ENCODE results near the gene PDE11A. TPM values are rescaled to one million over a fixed set of nuclear protein-coding genes. Genes with fewer than 3 reads are reported as not detected.

Gene PDE11A
- total RNA-seq, 4 donors from 2014 or later = 0.11 to 1.2 (median 0.26) TPM

DNA sequence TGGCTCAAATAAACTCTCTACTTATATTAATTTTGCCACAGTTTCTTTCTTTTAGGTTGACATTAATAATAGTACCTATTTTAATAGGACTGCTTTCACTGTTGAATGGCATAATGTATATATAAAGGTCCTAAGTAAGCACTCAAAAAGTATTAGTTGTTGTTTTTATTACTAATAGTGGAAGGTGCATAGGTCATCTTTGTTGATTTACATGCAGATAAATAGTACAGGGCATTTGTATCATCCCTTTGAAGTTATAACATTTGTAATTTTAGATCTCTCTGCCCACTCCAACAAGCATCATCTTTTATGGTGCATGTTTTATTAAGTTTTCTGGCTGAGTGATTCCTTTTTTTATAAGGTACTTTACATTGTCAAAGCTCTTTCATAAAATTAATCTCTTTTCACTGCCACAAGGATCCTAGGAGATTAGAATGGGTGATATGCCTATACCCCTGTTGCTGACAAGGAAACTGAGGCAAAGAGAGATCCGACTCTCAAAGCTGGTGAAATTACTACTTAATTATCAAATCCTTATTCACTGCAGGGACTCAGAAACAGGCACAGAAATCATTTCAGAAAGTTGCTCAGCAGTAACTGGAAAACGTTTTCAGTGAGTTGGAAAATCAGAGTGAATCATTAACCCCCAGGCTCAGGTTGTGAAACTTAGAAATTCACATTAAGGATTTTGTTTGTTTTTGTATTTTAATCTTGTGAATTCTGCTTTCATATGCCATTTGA is 380.4 kb downstream of the PDE11A start:
- TF ChIP-seq, protein P1, sequence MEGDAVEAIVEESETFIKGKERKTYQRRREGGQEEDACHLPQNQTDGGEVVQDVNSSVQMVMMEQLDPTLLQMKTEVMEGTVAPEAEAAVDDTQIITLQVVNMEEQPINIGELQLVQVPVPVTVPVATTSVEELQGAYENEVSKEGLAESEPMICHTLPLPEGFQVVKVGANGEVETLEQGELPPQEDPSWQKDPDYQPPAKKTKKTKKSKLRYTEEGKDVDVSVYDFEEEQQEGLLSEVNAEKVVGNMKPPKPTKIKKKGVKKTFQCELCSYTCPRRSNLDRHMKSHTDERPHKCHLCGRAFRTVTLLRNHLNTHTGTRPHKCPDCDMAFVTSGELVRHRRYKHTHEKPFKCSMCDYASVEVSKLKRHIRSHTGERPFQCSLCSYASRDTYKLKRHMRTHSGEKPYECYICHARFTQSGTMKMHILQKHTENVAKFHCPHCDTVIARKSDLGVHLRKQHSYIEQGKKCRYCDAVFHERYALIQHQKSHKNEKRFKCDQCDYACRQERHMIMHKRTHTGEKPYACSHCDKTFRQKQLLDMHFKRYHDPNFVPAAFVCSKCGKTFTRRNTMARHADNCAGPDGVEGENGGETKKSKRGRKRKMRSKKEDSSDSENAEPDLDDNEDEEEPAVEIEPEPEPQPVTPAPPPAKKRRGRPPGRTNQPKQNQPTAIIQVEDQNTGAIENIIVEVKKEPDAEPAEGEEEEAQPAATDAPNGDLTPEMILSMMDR (IDR thresholded peaks at IDR 0.05) = no peak
- TF ChIP-seq POLR2A (IDR thresholded peaks at IDR 0.05) = no peak
- no peak overlapping the region for H3K4me3 ChIP-seq (ENCODE audit: low read depth, poor library complexity, severe bottlenecking)
- intact Hi-C loops (cut with DNase I; ENCODE audit: low total_unique reads) = no loop called here
- whole genome bisulfite sequencing, 2 donors = 32 to 43% methylated on average over 2 of the region's 2 CpGs
- DNase-seq (ENCODE audit: low spot score in 2 of 2) = no peak

DNA sequence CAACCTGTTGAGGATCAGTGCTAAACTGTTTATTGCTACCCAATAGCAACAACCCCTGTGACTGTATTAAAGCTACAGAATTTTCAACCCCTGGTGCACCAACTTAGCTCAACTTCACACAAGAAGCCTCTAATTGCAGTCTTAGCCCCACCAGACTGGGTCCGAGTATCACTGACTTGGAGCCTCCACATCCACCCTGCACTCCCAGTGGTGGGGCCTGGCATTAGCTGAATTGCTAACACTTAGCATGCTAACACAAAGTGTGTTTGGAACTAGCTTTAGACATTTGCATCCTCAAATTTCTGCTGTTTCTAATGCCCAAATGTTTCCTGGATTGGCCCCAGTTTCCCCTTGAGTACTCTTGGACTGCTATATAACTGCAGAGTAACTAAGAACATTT is 381.4 kb downstream of the PDE11A start:
- 29 to 40% methylated on average over 1 of the region's 1 CpG for WGBS, 2 donors
- no peak for DNase-seq (ENCODE audit: low spot score in 2 of 2)
- no peak for TF ChIP-seq POLR2A (IDR thresholded peaks at IDR 0.05)
- TF ChIP-seq, protein P1 (IDR thresholded peaks at IDR 0.05) = no peak
- H3K4me3 ChIP-seq (ENCODE audit: low read depth, poor library complexity, severe bottlenecking) = no peak overlapping the region
- intact Hi-C loops (cut with DNase I; ENCODE audit: low total_unique reads) = no loop called here

GRCh38 chr2:177689623-177690022 is 383.0 kb downstream of the PDE11A start:
- intact Hi-C loops (cut with DNase I; ENCODE audit: low total_unique reads) = no loop called here

GRCh38 chr2:177688844-177689243 is 383.7 kb downstream of the PDE11A start:
- 95% methylated on average over 5 of the region's 5 CpGs for WGBS, 2 donors
- no peak overlapping the region for H3K4me3 ChIP-seq (ENCODE audit: low read depth, poor library complexity, severe bottlenecking)
- no peak for DNase-seq (ENCODE audit: low spot score in 2 of 2)
- intact Hi-C loops (cut with DNase I; ENCODE audit: low total_unique reads) = no loop called here
- no peak for TF ChIP-seq POLR2A (IDR thresholded peaks at IDR 0.05)
- TF ChIP-seq, protein P1 (IDR thresholded peaks at IDR 0.05) = no peak

More at GRCh38 chr2:177689623-177690022, 383.0 kb downstream of the PDE11A start:
- H3K4me3 ChIP-seq (ENCODE audit: low read depth, poor library complexity, severe bottlenecking) = no peak overlapping the region
- 66 to 76% methylated on average over 4 of the region's 4 CpGs for WGBS, 2 donors
- TF ChIP-seq POLR2A (IDR thresholded peaks at IDR 0.05) = no peak
- TF ChIP-seq, protein P1 (IDR thresholded peaks at IDR 0.05) = no peak
- DNase-seq (ENCODE audit: low spot score in 2 of 2) = no peak

- no peak for TF ChIP-seq POLR2A (IDR thresholded peaks at IDR 0.05)
- TF ChIP-seq, protein P1 (IDR thresholded peaks at IDR 0.05) = no peak
- 79% methylated on average over 2 of the region's 2 CpGs for WGBS, 2 donors
- no peak overlapping the region for H3K4me3 ChIP-seq (ENCODE audit: low read depth, poor library complexity, severe bottlenecking)
- no peak for DNase-seq (ENCODE audit: low spot score in 2 of 2)
- intact Hi-C loops (cut with DNase I; ENCODE audit: low total_unique reads) = no loop called here
These were observed 388.9 kb downstream of the PDE11A start for GRCh38 chr2:177683661-177684069.

Measured in lower leg skin (tissue), 4 donors.